HepG2 (cell line): ENCODE measurements around the gene CR1L. TPM values are rescaled to one million over a fixed set of nuclear protein-coding genes. Genes with fewer than 3 reads are reported as not detected.
A peak's percentile ranks its signal among the peaks of the same experiment; 100 is the strongest.

Experiments
- ATAC-seq: fragments of 200-7000 bp; cut with Tn5 transposase; 3 replicates; pipeline ENCODE4 v1.9.1; 2020; ENCODE audit warnings: mild to moderate bottlenecking, moderate library complexity
- BruUV-seq: library from RNA; stranded (reverse); fragments of 400-500 nt; replicated peaks from 2 replicates; lab custom pipeline; 2021; lab: Mats Ljungman, UMichigan
- CTCF ChIA-PET: fragments of 300-600 bp; formaldehyde crosslinking; extraction: SDS; loops from one replicate; lab custom pipeline; 2021; ENCODE audit warnings: low total read pairs, inconsistent platforms, low intra/inter-chr PET ratio; lab: Yijun Ruan, JAX
- POLR2A ChIA-PET: fragments of 350-600 bp; sonication (Branson Sonifier 250); formaldehyde crosslinking; loops from one replicate; lab custom pipeline; 2020; ENCODE audit warnings: antibody characterized with exemption, inconsistent platforms; lab: Yijun Ruan, JAX
- DNase-seq: peaks from one replicate; pipeline ENCODE4 v3.0.0-alpha.2; 2015; ENCODE audit warnings: low spot score
- FAIRE-seq: peaks from 3 replicates; lab custom pipeline; 2011; peaks lifted over from hg19 to GRCh38; lab: Jason Lieb, UNC
- H2AFZ ChIP-seq: one replicate; pipeline ENCODE4 v1.6.1; 2011; ENCODE audit warnings: low read length, inconsistent platforms
- H3K27ac ChIP-seq: fragments of 300-600 bp; 3 replicates; pipeline ENCODE4 v1.8.0; 2011; ENCODE audit warnings: mixed run types, mild to moderate bottlenecking, mixed read lengths, low read length, inconsistent platforms; ENCODE audit not compliant: insufficient read depth; ENCODE audit errors: extremely low read length
- H3K27me3 ChIP-seq, 2 experiments: fragments of 200-600 bp in 1 of 2; 2 replicates in 1 of 2; 3 replicates in 1 of 2; pipeline versions ENCODE4 v1.6.0 to v1.8.0; 2011; ENCODE audit warnings: low read length in 2 of 2, mild to moderate bottlenecking in 2 of 2, moderate library complexity in 2 of 2, inconsistent platforms in 1 of 2; ENCODE audit not compliant: insufficient read depth in 2 of 2, control insufficient read depth in 1 of 2
- H3K36me3 ChIP-seq, 2 experiments: fragments of 200-600 bp in 1 of 2; replicated peaks in 1 of 2; 2 replicates in 1 of 2; 3 replicates in 1 of 2; pipeline versions ENCODE4 v1.5.1 to v1.8.0; 2011; ENCODE audit warnings: low read length in 2 of 2, inconsistent platforms in 1 of 2; ENCODE audit not compliant: insufficient read depth in 2 of 2, control insufficient read depth in 1 of 2
- H3K4me1 ChIP-seq: 2 replicates; pipeline ENCODE4 v1.5.1; 2012; ENCODE audit warnings: low read length, inconsistent platforms; ENCODE audit not compliant: insufficient read depth
- H3K4me2 ChIP-seq: 2 replicates; pipeline ENCODE4 v1.6.0; 2011; ENCODE audit warnings: low read depth, low read length, inconsistent platforms
- H3K4me3 ChIP-seq, 3 experiments: fragments of 200-600 bp in 1 of 3; sonication (generic), shearing (Covaris generic) in 1 of 3; replicated peaks in 1 of 3; 2 replicates each; pipeline ENCODE4 v1.5.1; 2011 to 2016; ENCODE audit warnings: low read length in 3 of 3, inconsistent platforms in 2 of 3, low read depth in 2 of 3, mild to moderate bottlenecking in 2 of 3, control low read depth in 1 of 3, mixed read lengths in 1 of 3; ENCODE audit not compliant: insufficient read depth in 1 of 3
- H3K79me2 ChIP-seq: one replicate; pipeline ENCODE4 v1.6.1; 2011; ENCODE audit warnings: low read length, inconsistent platforms; ENCODE audit not compliant: insufficient read depth
- H3K9ac ChIP-seq: 2 replicates; pipeline ENCODE4 v1.6.0; 2011; ENCODE audit warnings: mild to moderate bottlenecking, low read depth, low read length, inconsistent platforms; ENCODE audit not compliant: insufficient read depth
- H3K9me3 ChIP-seq: 2 replicates; pipeline ENCODE4 v1.5.1; 2012; ENCODE audit warnings: mild to moderate bottlenecking, low read length
- H4K20me1 ChIP-seq: 2 replicates; pipeline ENCODE4 v1.6.0; 2011; ENCODE audit warnings: inconsistent platforms, mild to moderate bottlenecking, low read length, moderate library complexity; ENCODE audit not compliant: insufficient read depth
- ARNT2 ChIP-seq: sonication (generic); formaldehyde crosslinking; IDR thresholded peaks from 2 replicates; pipeline ENCODE4 v1.8.0; 2022; ENCODE audit warnings: mild to moderate bottlenecking, low read depth, missing genetic modification reagents, moderate library complexity
- KDM5A ChIP-seq: fragments of 200-600 bp; sonication (generic); IDR thresholded peaks from 2 replicates; pipeline ENCODE4 v1.7.0; 2018; ENCODE audit warnings: antibody characterized with exemption, mild to moderate bottlenecking, low read length, borderline replicate concordance
- MIER3 ChIP-seq: IDR thresholded peaks from 2 replicates; pipeline ENCODE4 v1.6.1; 2016; ENCODE audit warnings: missing compliant biosample characterization, borderline replicate concordance
- RBAK ChIP-seq: sonication (generic); formaldehyde crosslinking; IDR thresholded peaks from 2 replicates; pipeline ENCODE4 v1.5.1; 2020; ENCODE audit warnings: mild to moderate bottlenecking, missing genetic modification reagents
- RBFOX2 ChIP-seq: fragments of 200-400 bp; formaldehyde crosslinking; IDR thresholded peaks from 2 replicates; pipeline ENCODE4 v1.6.1; 2017; ENCODE audit warnings: low read depth, mild to moderate bottlenecking, low read length
- RFX5 ChIP-seq: IDR thresholded peaks from 2 replicates; pipeline ENCODE4 v1.6.1; 2011; ENCODE audit warnings: low read depth, low read length, improper control_type of control experiment
- U2AF1 ChIP-seq: fragments of 200-400 bp; formaldehyde crosslinking; optimal IDR thresholded peaks from 2 replicates; pipeline ENCODE3; 2017; ENCODE audit warnings: mild to moderate bottlenecking, low read depth, low read length
- ZFP37 ChIP-seq: sonication (generic); formaldehyde crosslinking; IDR thresholded peaks from 2 replicates; pipeline ENCODE4 v1.4.0; 2020; ENCODE audit warnings: missing genetic modification reagents, borderline replicate concordance
- ZNF124 ChIP-seq: sonication (generic); formaldehyde crosslinking; IDR thresholded peaks from 2 replicates; pipeline ENCODE4 v1.4.0; 2020; ENCODE audit warnings: missing genetic modification reagents
- ZNF431 ChIP-seq: sonication (generic); formaldehyde crosslinking; IDR thresholded peaks from 2 replicates; pipeline ENCODE4 v1.9.0; 2022; ENCODE audit warnings: missing genetic modification reagents, low read depth, mild to moderate bottlenecking, borderline replicate concordance
- ZNF597 ChIP-seq: sonication (generic); formaldehyde crosslinking; IDR thresholded peaks from 2 replicates; pipeline ENCODE4 v1.5.0; 2020; ENCODE audit warnings: missing genetic modification reagents
- ZNF607 ChIP-seq: sonication (generic); formaldehyde crosslinking; IDR thresholded peaks from 2 replicates; pipeline ENCODE4 v1.5.1; 2020; ENCODE audit warnings: missing genetic modification reagents, mild to moderate bottlenecking, borderline replicate concordance
- ZNF761 ChIP-seq: sonication (generic); formaldehyde crosslinking; conservative IDR thresholded peaks from 2 replicates; pipeline ENCODE4 v1.4.0; 2020; ENCODE audit warnings: mild to moderate bottlenecking, missing genetic modification reagents
- WGBS: methylation state at CpG from one replicate; pipeline ENCODE4 v1.1.6; 2017; ENCODE audit warnings: low lambda C conversion rate; 5-methylcytosine and 5-hydroxymethylcytosine counted together
- in situ Hi-C: cut with HindIII; loops from 2 replicates; pipeline ENCODE4 v1.10.0; 2017; ENCODE audit warnings: low pct_unique_long_range_greater_than_20kb; ENCODE audit not compliant: extremely low pct_ligation_motif_present
- intact Hi-C: fragments of 100-400 bp; cut with micrococcal nuclease; formaldehyde crosslinking; loops from one replicate; pipeline ENCODE4 v1.10.0; 2022; ENCODE audit not compliant: unreplicated experiment
- polyA plus RNA-seq, 8 experiments: library from polyadenylated mRNA; depleted of rRNA in 3 of 8; stranded (reverse) in 7 of 8; unstranded in 1 of 8; fragments of >200 nt; fragmentation: Illumina TruSeq in 4 of 8; extraction: Trizol in 4 of 8; gene quantifications; 2 replicates each; pipeline versions ENCODE4 v1.2.1 to v1.2.3, GENCODE V29; 2011 to 2016; ENCODE audit warnings: low read depth in 4 of 8, missing spikeins in 1 of 8, mixed read lengths in 1 of 8; ENCODE audit not compliant: insufficient read depth in 1 of 8
- total RNA-seq, 5 experiments: library from RNA; depleted of rRNA; stranded (reverse); fragments of >200 nt; fragmentation: Illumina TruSeq; extraction: Trizol; gene quantifications; 2 replicates each; pipeline ENCODE4 v1.2.3, GENCODE V29; 2016; ENCODE audit warnings: low read depth in 1 of 5

The CR1L gene
- total and polyA plus RNA-seq, 2 of the 13 experiments (the other 11 are each of a cell fraction or from before 2014, with no cell fraction given), result not detected

GRCh38 chr1:207753611-207754010 lies 108.7 kb downstream of the CR1L start:
- no peak for FAIRE-seq
- H3K4me1 ChIP-seq, result peaks cover 58% of the 10 kb centered on the region
- H3K27me3 ChIP-seq, result no peaks in the 10 kb centered on the region; a peak in 1 of 5 replicates
- ChIA-PET CTCF (no interaction called here), POLR2A (interaction anchor here (1.3 kb wide), 1 partner anchor 58 kb away, joined by 3 read pairs; no protein-coding TSS in a partner anchor)
- H3K4me2 ChIP-seq, result peak overlapping the region; percentile 76
- WGBS, result 24% methylated on average over 7 of the region's 7 CpGs
- DNase-seq, result no peak
- peak overlapping the region; percentile 88 to 98 (median 98) for H3K4me3 ChIP-seq
- peak overlapping the region; percentile 90 for H3K9ac ChIP-seq
- in situ Hi-C loops (no loop called here), intact Hi-C loops (no loop called here)
- TF ChIP-seq ARNT2 (CRISPR knock-in tag) (no peak), RFX5 (peak; percentile 50; the same call in 1 of the 2 replicates), KDM5A (0 out of 2 replicates have a peak, but pooled peaks have one; percentile 4)
- ATAC-seq, result no peak
- BruUV-seq, result no TSS peak
- H3K27ac ChIP-seq, result no peak overlapping the region
- peaks cover 70% of the 10 kb centered on the region for H3K79me2 ChIP-seq
- no peak overlapping the region for H2AFZ ChIP-seq
- H3K36me3 ChIP-seq, result peaks cover 2 to 22% of the 10 kb centered on the region in 2 experiments
- no peaks in the 10 kb centered on the region for H3K9me3 ChIP-seq
- peaks cover 39% of the 10 kb centered on the region for H4K20me1 ChIP-seq

GRCh38 chr1:207754011-207754410 lies 109.1 kb downstream of the CR1L start:
- 36% methylated on average over 4 of the region's 4 CpGs for WGBS
- Histone ChIP-seq H3K4me3 (peak overlapping the region; percentile 88 to 98 (median 98)), H4K20me1 (peaks cover 39% of the 10 kb centered on the region), H3K79me2 (peaks cover 71% of the 10 kb centered on the region), H3K4me1 (peaks cover 54% of the 10 kb centered on the region), H2AFZ (no peak overlapping the region), H3K27me3 (no peaks in the 10 kb centered on the region; a peak in 1 of 5 replicates), H3K4me2 (peak overlapping the region; percentile 76), H3K9me3 (no peaks in the 10 kb centered on the region), H3K27ac (no peak overlapping the region), H3K9ac (peak overlapping the region; percentile 90), H3K36me3 (peaks cover 2 to 25% of the 10 kb centered on the region in 2 experiments)
- ChIA-PET POLR2A (no interaction called here), CTCF (no interaction called here)
- DNase-seq, result no peak
- no TSS peak for BruUV-seq
- no peak for FAIRE-seq
- in situ Hi-C loops, result no loop called here
- TF ChIP-seq ZFP37 (CRISPR knock-in tag) (no peak), ZNF597 (CRISPR knock-in tag) (no peak), RBFOX2 (no peak), ZNF607 (CRISPR knock-in tag) (no peak), ZNF124 (CRISPR knock-in tag) (no peak), U2AF1 (no peak), RBAK (CRISPR knock-in tag) (no peak), ZNF431 (no peak), ZNF761 (CRISPR knock-in tag) (no peak), MIER3 (no peak)
- intact Hi-C loops, result no loop called here
- no peak for ATAC-seq
